PC-9 (cell line): ENCODE results near the gene HYAL1.

ENCODE experiments used
- EZH2 ChIP-seq: fragments of 200-600 bp; sonication (generic); IDR thresholded peaks from 2 replicates; pipeline ENCODE4 v1.8.0; 2017; ENCODE audit warnings: antibody characterized with exemption, low read depth
- TF ChIP-seq, protein P1 (sequence below): fragments of 200-600 bp; sonication (generic); conservative IDR thresholded peaks from 2 replicates; pipeline ENCODE4 v1.6.1; 2017; ENCODE audit warnings: mixed run types, antibody characterized with exemption, mild to moderate bottlenecking, moderate library complexity

DNA sequence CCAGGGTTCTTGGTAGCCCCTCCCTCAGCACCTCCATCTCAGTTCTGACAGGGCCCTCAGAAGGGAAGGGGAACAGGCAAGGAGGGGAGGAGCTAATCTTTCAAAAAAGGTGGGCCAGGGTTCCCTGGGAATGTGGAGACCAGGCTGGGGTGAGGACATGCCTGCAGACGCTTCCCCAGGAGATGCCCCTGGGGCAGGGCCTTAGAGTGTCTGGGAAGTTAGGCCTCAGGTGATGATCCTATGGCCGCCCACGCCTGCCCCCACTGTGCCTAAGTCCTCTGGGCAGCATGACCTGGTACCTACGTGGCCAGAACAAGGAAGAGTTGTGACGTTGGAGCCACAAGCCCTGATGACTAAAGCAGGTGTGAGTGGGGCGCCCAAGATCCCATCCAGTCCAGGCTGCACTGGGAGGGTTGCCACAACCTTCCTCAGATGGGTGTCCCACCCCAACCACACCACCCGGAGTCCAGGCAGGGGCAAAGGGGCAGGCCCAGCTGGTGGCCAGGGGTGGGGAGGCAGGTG lies 38.3 kb downstream of the HYAL1 start:
- TF ChIP-seq, protein P1, sequence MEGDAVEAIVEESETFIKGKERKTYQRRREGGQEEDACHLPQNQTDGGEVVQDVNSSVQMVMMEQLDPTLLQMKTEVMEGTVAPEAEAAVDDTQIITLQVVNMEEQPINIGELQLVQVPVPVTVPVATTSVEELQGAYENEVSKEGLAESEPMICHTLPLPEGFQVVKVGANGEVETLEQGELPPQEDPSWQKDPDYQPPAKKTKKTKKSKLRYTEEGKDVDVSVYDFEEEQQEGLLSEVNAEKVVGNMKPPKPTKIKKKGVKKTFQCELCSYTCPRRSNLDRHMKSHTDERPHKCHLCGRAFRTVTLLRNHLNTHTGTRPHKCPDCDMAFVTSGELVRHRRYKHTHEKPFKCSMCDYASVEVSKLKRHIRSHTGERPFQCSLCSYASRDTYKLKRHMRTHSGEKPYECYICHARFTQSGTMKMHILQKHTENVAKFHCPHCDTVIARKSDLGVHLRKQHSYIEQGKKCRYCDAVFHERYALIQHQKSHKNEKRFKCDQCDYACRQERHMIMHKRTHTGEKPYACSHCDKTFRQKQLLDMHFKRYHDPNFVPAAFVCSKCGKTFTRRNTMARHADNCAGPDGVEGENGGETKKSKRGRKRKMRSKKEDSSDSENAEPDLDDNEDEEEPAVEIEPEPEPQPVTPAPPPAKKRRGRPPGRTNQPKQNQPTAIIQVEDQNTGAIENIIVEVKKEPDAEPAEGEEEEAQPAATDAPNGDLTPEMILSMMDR, result no peak
- TF ChIP-seq EZH2, result no peak
